Measurements from ENCODE around the gene WAS.
"Not testable (repeated sequence)": the region's sequence is repeated elsewhere in the genome, so short reads cannot be mapped to it uniquely, and the experiment has no call there.

WAS gene

DNA sequence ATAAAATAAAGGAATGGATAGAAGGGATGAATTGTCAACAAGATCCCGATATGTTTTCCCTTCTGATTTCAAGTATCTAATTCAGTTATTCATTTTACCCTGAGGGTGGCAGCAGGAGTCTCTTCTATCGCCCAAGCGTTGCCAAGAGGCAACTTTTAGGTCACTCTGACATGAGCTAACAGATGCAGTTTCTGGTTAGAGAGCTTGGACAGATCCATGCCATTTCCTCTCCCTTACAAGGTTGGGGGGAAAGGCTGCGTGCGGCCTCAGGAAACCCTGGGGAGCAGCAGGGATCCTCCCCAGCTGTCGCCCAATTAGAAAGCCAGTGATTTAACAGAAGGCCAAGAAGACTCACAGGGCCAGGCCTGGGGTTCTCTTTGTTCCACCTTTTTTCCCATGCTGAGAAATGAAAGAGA lies 35.3 kb upstream of the WAS start:
- Histone ChIP-seq H3K4me2 (ENCODE audit: low read length) (no peak overlapping the region), H3K27me3 (ENCODE audit: insufficient read depth, low read length) (no peaks in the 10 kb centered on the region), H3K4me1 (ENCODE audit: control insufficient read depth in 1 of 2, insufficient read depth in 2 of 2, low read length in 2 of 2) (no peaks in the 10 kb centered on the region), H4K91ac (ENCODE audit: low read depth, low read length) (no peak overlapping the region), H3K79me2 (ENCODE audit: control insufficient read depth, insufficient read depth, low read length, poor library complexity) (no peaks in the 10 kb centered on the region), H3K9me3 (ENCODE audit: insufficient read depth, low read depth, low read length) (no peaks in the 10 kb centered on the region), H2AFZ (ENCODE audit: insufficient read depth, low read length, poor library complexity) (no peak overlapping the region), H3K27ac (ENCODE audit: low read depth, low read length) (no peak overlapping the region), H2BK5ac (ENCODE audit: low read depth, low read length, poor library complexity) (no peak overlapping the region), H3K18ac (ENCODE audit: low read length) (no peak overlapping the region), H3K9ac (ENCODE audit: low read length) (no peak overlapping the region), H3K4me3 (ENCODE audit: low read depth, low read length) (no peak overlapping the region), H2BK120ac (ENCODE audit: insufficient read depth, low read length, poor library complexity) (no peak overlapping the region), H3K4ac (ENCODE audit: low read depth, low read length) (no peak overlapping the region), H3K79me1 (ENCODE audit: low read length) (no peaks in the 10 kb centered on the region), H2AK5ac (ENCODE audit: low read length) (no peak overlapping the region), H3K14ac (ENCODE audit: low read length) (no peak overlapping the region), H4K8ac (ENCODE audit: low read depth, low read length) (no peak overlapping the region), H3K36me3 (ENCODE audit: control insufficient read depth in 1 of 2, insufficient read depth in 2 of 2, low read length in 2 of 2) (no peaks in the 10 kb centered on the region), H3K23ac (ENCODE audit: low read length) (no peak overlapping the region), H2BK12ac (ENCODE audit: low read length) (no peak overlapping the region), H4K12ac (ENCODE audit: low read depth, low read length) (no peak overlapping the region)
- no CpG with 5 or more reads among the region's 6 CpGs for WGBS (ENCODE audit: extremely low coverage, insufficient coverage, insufficient read length)
- DNase-seq = peak; percentile 5 to 33

DNA sequence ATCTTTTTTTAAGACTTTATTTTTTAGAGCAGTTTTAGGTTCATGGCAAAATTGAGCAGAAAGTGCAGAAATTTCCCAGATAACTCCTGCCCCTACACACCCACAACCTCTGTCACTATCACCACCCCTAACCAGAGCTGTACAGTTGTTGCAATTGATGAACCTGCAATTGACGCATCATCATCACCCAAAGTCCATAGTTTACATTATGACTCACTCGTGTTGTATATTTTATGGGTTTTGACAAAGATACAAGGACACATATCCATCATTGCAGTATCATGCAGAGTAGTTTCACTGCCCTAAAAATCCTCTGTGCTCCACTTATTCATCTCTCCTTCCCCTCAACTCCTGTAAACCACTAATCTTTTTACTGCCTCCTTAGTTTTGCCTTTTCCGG lies 34.5 kb upstream of the WAS start:
- no peak overlapping the region for H2BK120ac ChIP-seq (ENCODE audit: insufficient read depth, low read length, poor library complexity)
- no peak overlapping the region for H3K23ac ChIP-seq (ENCODE audit: low read length)
- no peak overlapping the region for H3K4me3 ChIP-seq (ENCODE audit: low read depth, low read length)
- H2AK5ac ChIP-seq (ENCODE audit: low read length) = no peak overlapping the region
- no peaks in the 10 kb centered on the region for H3K79me1 ChIP-seq (ENCODE audit: low read length)
- WGBS (ENCODE audit: extremely low coverage, insufficient coverage, insufficient read length) = no CpG with 5 or more reads among the region's 3 CpGs
- H3K27me3 ChIP-seq (ENCODE audit: insufficient read depth, low read length) = no peaks in the 10 kb centered on the region
- H4K12ac ChIP-seq (ENCODE audit: low read depth, low read length) = no peak overlapping the region
- H3K14ac ChIP-seq (ENCODE audit: low read length) = no peak overlapping the region
- no peak overlapping the region for H3K18ac ChIP-seq (ENCODE audit: low read length)
- H3K4ac ChIP-seq (ENCODE audit: low read depth, low read length) = no peak overlapping the region
- no peaks in the 10 kb centered on the region for H3K36me3 ChIP-seq (ENCODE audit: control insufficient read depth in 1 of 2, insufficient read depth in 2 of 2, low read length in 2 of 2)
- no peak for DNase-seq
- H2AFZ ChIP-seq (ENCODE audit: insufficient read depth, low read length, poor library complexity) = no peak overlapping the region
- no peak overlapping the region for H4K8ac ChIP-seq (ENCODE audit: low read depth, low read length)
- no peak overlapping the region for H2BK12ac ChIP-seq (ENCODE audit: low read length)
- H2BK5ac ChIP-seq (ENCODE audit: low read depth, low read length, poor library complexity) = no peak overlapping the region
- no peaks in the 10 kb centered on the region for H3K4me1 ChIP-seq (ENCODE audit: control insufficient read depth in 1 of 2, insufficient read depth in 2 of 2, low read length in 2 of 2)
- H3K9me3 ChIP-seq (ENCODE audit: insufficient read depth, low read depth, low read length) = no peaks in the 10 kb centered on the region
- H4K91ac ChIP-seq (ENCODE audit: low read depth, low read length) = no peak overlapping the region
- H3K27ac ChIP-seq (ENCODE audit: low read depth, low read length) = no peak overlapping the region
- no peak overlapping the region for H3K4me2 ChIP-seq (ENCODE audit: low read length)
- no peak overlapping the region for H3K9ac ChIP-seq (ENCODE audit: low read length)
- H3K79me2 ChIP-seq (ENCODE audit: control insufficient read depth, insufficient read depth, low read length, poor library complexity) = no peaks in the 10 kb centered on the region

DNA sequence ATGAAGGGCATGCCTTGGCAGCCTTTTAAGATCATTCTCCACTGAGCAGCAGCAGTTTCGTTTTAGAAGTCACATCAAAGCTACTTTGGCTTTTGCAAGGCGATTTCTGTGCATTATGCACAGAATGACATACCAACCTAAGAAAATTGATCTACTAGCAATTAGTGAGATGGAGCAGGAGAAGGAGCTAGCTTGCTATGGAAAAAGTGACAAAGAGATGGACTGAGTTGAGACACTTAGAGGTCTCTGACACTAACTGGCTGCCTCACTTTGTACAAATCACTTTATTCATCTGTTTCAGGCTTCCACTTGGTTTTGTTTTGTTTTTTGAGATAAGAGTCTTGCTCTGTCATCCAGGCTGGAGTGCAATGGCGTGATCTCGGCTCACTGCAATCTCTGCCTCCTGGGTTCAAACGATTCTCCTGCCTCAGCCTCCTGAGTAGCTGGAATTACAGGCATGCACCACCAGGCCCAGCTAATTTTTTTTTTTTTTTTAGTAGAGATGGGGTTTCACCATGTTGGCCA lies 31.5 kb upstream of the WAS start:
- DNase-seq; H3K9ac ChIP-seq (ENCODE audit: low read length); H2BK12ac ChIP-seq (ENCODE audit: low read length); H3K27ac ChIP-seq (ENCODE audit: low read depth, low read length); H3K9me3 ChIP-seq (ENCODE audit: insufficient read depth, low read depth, low read length); H3K23ac ChIP-seq (ENCODE audit: low read length); H2AFZ ChIP-seq (ENCODE audit: insufficient read depth, low read length, poor library complexity); H3K79me2 ChIP-seq (ENCODE audit: control insufficient read depth, insufficient read depth, low read length, poor library complexity); H3K4me1 ChIP-seq (ENCODE audit: control insufficient read depth in 1 of 2, insufficient read depth in 2 of 2, low read length in 2 of 2); H4K91ac ChIP-seq (ENCODE audit: low read depth, low read length); H3K36me3 ChIP-seq (ENCODE audit: control insufficient read depth in 1 of 2, insufficient read depth in 2 of 2, low read length in 2 of 2); H3K4ac ChIP-seq (ENCODE audit: low read depth, low read length); H3K14ac ChIP-seq (ENCODE audit: low read length); H3K4me2 ChIP-seq (ENCODE audit: low read length); H2AK5ac ChIP-seq (ENCODE audit: low read length); H3K27me3 ChIP-seq (ENCODE audit: insufficient read depth, low read length); H4K8ac ChIP-seq (ENCODE audit: low read depth, low read length); H2BK5ac ChIP-seq (ENCODE audit: low read depth, low read length, poor library complexity); H3K79me1 ChIP-seq (ENCODE audit: low read length); H3K18ac ChIP-seq (ENCODE audit: low read length); H2BK120ac ChIP-seq (ENCODE audit: insufficient read depth, low read length, poor library complexity); H4K12ac ChIP-seq (ENCODE audit: low read depth, low read length); H3K4me3 ChIP-seq (ENCODE audit: low read depth, low read length): not testable (repeated sequence)
- no CpG with 5 or more reads among the region's 5 CpGs for WGBS (ENCODE audit: extremely low coverage, insufficient coverage, insufficient read length)

DNA sequence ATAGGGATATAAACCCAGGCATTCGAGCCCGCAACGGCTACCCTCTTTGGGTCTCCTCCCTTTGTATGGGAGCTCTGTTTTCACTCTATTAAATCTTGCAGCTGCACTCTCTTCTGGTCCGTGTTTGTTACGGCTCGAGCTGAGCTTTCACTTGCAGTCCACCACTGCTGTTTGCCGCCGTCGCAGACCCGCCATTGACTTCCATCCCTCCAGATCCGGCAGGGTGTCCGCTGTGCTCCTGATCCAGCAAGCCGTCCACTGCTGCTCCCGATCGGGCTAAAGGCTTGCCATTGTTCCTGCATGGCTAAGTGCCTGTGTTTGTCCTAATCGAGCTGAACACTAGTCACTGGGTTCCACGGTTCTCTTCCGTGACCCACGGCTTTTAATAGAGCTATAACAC lies 28.9 kb upstream of the WAS start:
- not testable (repeated sequence) for H2BK5ac ChIP-seq (ENCODE audit: low read depth, low read length, poor library complexity); DNase-seq; H3K9ac ChIP-seq (ENCODE audit: low read length); H3K79me1 ChIP-seq (ENCODE audit: low read length); H2BK12ac ChIP-seq (ENCODE audit: low read length); H3K9me3 ChIP-seq (ENCODE audit: insufficient read depth, low read depth, low read length); H4K91ac ChIP-seq (ENCODE audit: low read depth, low read length); H3K18ac ChIP-seq (ENCODE audit: low read length); H3K23ac ChIP-seq (ENCODE audit: low read length); H3K36me3 ChIP-seq (ENCODE audit: control insufficient read depth in 1 of 2, insufficient read depth in 2 of 2, low read length in 2 of 2); H3K27ac ChIP-seq (ENCODE audit: low read depth, low read length); H4K12ac ChIP-seq (ENCODE audit: low read depth, low read length); H3K4me3 ChIP-seq (ENCODE audit: low read depth, low read length); H2AFZ ChIP-seq (ENCODE audit: insufficient read depth, low read length, poor library complexity); H2BK120ac ChIP-seq (ENCODE audit: insufficient read depth, low read length, poor library complexity); H3K14ac ChIP-seq (ENCODE audit: low read length); H3K79me2 ChIP-seq (ENCODE audit: control insufficient read depth, insufficient read depth, low read length, poor library complexity); H3K4ac ChIP-seq (ENCODE audit: low read depth, low read length); H2AK5ac ChIP-seq (ENCODE audit: low read length); H3K4me1 ChIP-seq (ENCODE audit: control insufficient read depth in 1 of 2, insufficient read depth in 2 of 2, low read length in 2 of 2); H3K4me2 ChIP-seq (ENCODE audit: low read length); H3K27me3 ChIP-seq (ENCODE audit: insufficient read depth, low read length); H4K8ac ChIP-seq (ENCODE audit: low read depth, low read length)
- no CpG with 5 or more reads among the region's 19 CpGs for WGBS (ENCODE audit: extremely low coverage, insufficient coverage, insufficient read length)
